ENCODE measurements around the gene SYT1. TPM values are rescaled to one million over a fixed set of nuclear protein-coding genes. Genes with fewer than 3 reads are reported as not detected.

Gene SYT1
- total RNA-seq, 1 experiment from 2014 or later, result 15.8 TPM

GRCh38 chr12:79191391-79191790 is 326.8 kb downstream of the SYT1 start:
- H2BK5ac ChIP-seq (ENCODE audit: insufficient read length, low read length), result no peak overlapping the region
- Mint-ChIP-seq H3K36me3 (ENCODE audit: insufficient read depth in 1 of 3, low read depth in 3 of 3) (no peaks in the 10 kb centered on the region), H3K27me3 (ENCODE audit: low read depth) (no peaks in the 10 kb centered on the region), H3K27ac (no peak overlapping the region; a peak in 1 of 7 replicates), H3K4me3 (no peak overlapping the region), H3K9me3 (no peaks in the 10 kb centered on the region), H3K4me1 (peaks cover 6% of the 10 kb centered on the region in 2 experiments; a peak in 2 of 4 replicates)
- H3K27ac ChIP-seq (ENCODE audit: insufficient read length, low read depth, low read length), result no peak overlapping the region
- H2BK20ac ChIP-seq (ENCODE audit: low read depth, low read length, poor library complexity, severe bottlenecking), result no peak overlapping the region
- no peak overlapping the region for H3K56ac ChIP-seq (ENCODE audit: insufficient read length, low read depth, low read length)
- no peak overlapping the region for H3K9ac ChIP-seq (ENCODE audit: extremely low read depth, insufficient read length, low read length)
- no peak for TF ChIP-seq CTCF (conservative IDR thresholded peaks at IDR 0.05)
- no peak overlapping the region for H2AFZ ChIP-seq (ENCODE audit: low read length)
- no peak overlapping the region for H3K18ac ChIP-seq (ENCODE audit: insufficient read length, low read depth, low read length)
- H2BK12ac ChIP-seq (ENCODE audit: insufficient read length, low read depth, low read length), result no peak overlapping the region
- H4K5ac ChIP-seq (ENCODE audit: insufficient read length, low read depth, low read length), result no peak overlapping the region
- no peak overlapping the region for H2AK5ac ChIP-seq (ENCODE audit: insufficient read length, low read length)
- no peaks in the 10 kb centered on the region for H3K27me3 ChIP-seq (ENCODE audit: insufficient read depth, low read length)
- no peak overlapping the region for H3K23ac ChIP-seq (ENCODE audit: insufficient read length, low read depth, low read length)
- H3K23me2 ChIP-seq (ENCODE audit: insufficient read length, low read depth, low read length, poor library complexity, severe bottlenecking), result no peaks in the 10 kb centered on the region
- H3K4me1 ChIP-seq (ENCODE audit: insufficient read depth, low read length), result no peaks in the 10 kb centered on the region; the same call in 1 of the 2 replicates
- no peaks in the 10 kb centered on the region for H3K79me2 ChIP-seq (ENCODE audit: insufficient read depth, low read length)
- no peaks in the 10 kb centered on the region for H4K20me1 ChIP-seq (ENCODE audit: control insufficient read depth, insufficient read depth, insufficient read length)
- H3K79me1 ChIP-seq (ENCODE audit: insufficient read depth, low read depth, low read length, poor library complexity, severe bottlenecking), result no peaks in the 10 kb centered on the region
- H3K14ac ChIP-seq (ENCODE audit: insufficient read depth, low read length), result no peak overlapping the region
- H4K91ac ChIP-seq (ENCODE audit: insufficient read length, low read depth, low read length), result no peak overlapping the region
- no peak for DNase-seq
- H3K4me2 ChIP-seq (ENCODE audit: insufficient read depth, insufficient read length, low read length), result no peak overlapping the region
- H2BK120ac ChIP-seq (ENCODE audit: low read depth, low read length, poor library complexity, severe bottlenecking), result no peak overlapping the region
- no peak overlapping the region for H4K8ac ChIP-seq (replicated peaks; ENCODE audit: insufficient read length, low read depth, low read length)
- H3K9me3 ChIP-seq (ENCODE audit: control insufficient read depth, low read depth, low read length), result no peaks in the 10 kb centered on the region
- no peak overlapping the region for H3T11ph ChIP-seq (ENCODE audit: low read length)
- no peak overlapping the region for H2BK15ac ChIP-seq (ENCODE audit: low read depth, low read length)
- no peak overlapping the region for H3K4ac ChIP-seq (ENCODE audit: low read depth, low read length)

Data from H9 (cell line).